Heart left ventricle (tissue), 16 donors: ENCODE results near the gene MC1R. TPM values are rescaled to one million over a fixed set of nuclear protein-coding genes. Genes with fewer than 3 reads are reported as not detected.
A peak's percentile ranks its signal among the peaks of the same experiment; 100 is the strongest.

Experiments
- ATAC-seq, 4 donors: fragments of 200-7000 bp; cut with Tn5 transposase; one replicate each; pipeline ENCODE4 v1.9.1; 2020 to 2022; ENCODE audit warnings: moderate library complexity in 4 of 4, mild to moderate bottlenecking in 3 of 4, moderate number of reproducible peaks in 1 of 4
- DNase-seq, 5 donors: peaks; one replicate each; pipeline ENCODE4 v3.0.0-alpha.2; 2020
- H3K27ac ChIP-seq, 12 donors: fragments of 200-600 bp; sonication (generic) in 4 of 12; one replicate each; pipeline versions ENCODE4 v1.5.0 to v1.8.0; 2016 to 2022; ENCODE audit warnings: mild to moderate bottlenecking in 2 of 12
- H3K27me3 ChIP-seq, 9 donors: fragments of 200-600 bp; sonication (generic) in 2 of 9; one replicate each; pipeline versions ENCODE4 v1.5.1 to v1.8.0; 2016 to 2022; ENCODE audit warnings: mild to moderate bottlenecking in 3 of 9
- H3K36me3 ChIP-seq, 9 donors: fragments of 200-600 bp; sonication (generic) in 2 of 9; one replicate each; pipeline versions ENCODE4 v1.5.0 to v1.8.0; 2018 to 2022; ENCODE audit warnings: mild to moderate bottlenecking in 2 of 9
- H3K4me1 ChIP-seq, 12 donors: fragments of 200-600 bp; sonication (generic) in 4 of 12; one replicate each; pipeline versions ENCODE4 v1.5.0 to v1.8.0; 2016 to 2022; ENCODE audit warnings: mild to moderate bottlenecking in 3 of 12
- H3K4me3 ChIP-seq, 12 donors: fragments of 200-600 bp; sonication (generic) in 4 of 12; one replicate each; pipeline versions ENCODE4 v1.5.0 to v1.8.0; 2017 to 2022; ENCODE audit warnings: mild to moderate bottlenecking in 9 of 12, moderate library complexity in 4 of 12
- H3K9me3 ChIP-seq, 12 donors: fragments of 200-600 bp; sonication (generic) in 4 of 12; one replicate each; pipeline versions ENCODE4 v1.5.0 to v1.8.0; 2016 to 2022; ENCODE audit warnings: mild to moderate bottlenecking in 1 of 12
- POLR2A ChIP-seq, 2 donors: fragments of 450-650 bp; IDR thresholded peaks; one replicate each; pipeline ENCODE4 v1.6.1; 2017; ENCODE audit warnings: antibody characterized with exemption in 2 of 2, mild to moderate bottlenecking in 2 of 2, moderate library complexity in 2 of 2
- WGBS, 4 donors: extraction: QIAGEN DNeasy Blood & Tissue Kit in 2 of 4; methylation state at CpG; one replicate each; pipeline versions ENCODE4 v1.1.5 to v1.1.7; 2013 to 2018; 5-methylcytosine and 5-hydroxymethylcytosine counted together
- intact Hi-C, 10 donors: fragments of 100-400 bp; cut with DNase I; formaldehyde crosslinking; loops; one replicate each; pipeline versions ENCODE4 v1.11.1 to v1.14.2; 2022
- polyA plus RNA-seq, 2 donors: library from polyadenylated mRNA; stranded (reverse); fragments of 200-250 nt; gene quantifications; one replicate each; pipeline ENCODE4 v1.2.3, GENCODE V29; 2013
- total RNA-seq, 9 donors: library from RNA; depleted of rRNA in 2 of 9; stranded (reverse); fragments of >200 nt in 2 of 9; fragmentation: NEBNext Ultra II Directional in 3 of 9; extraction: Animal tissue kit (Norgen Biotek cat#: 25700) in 3 of 9; gene quantifications; one replicate each; pipeline versions ENCODE4 v1.1.0 to v1.2.4, GENCODE V29; 2016 to 2023
- TF ChIP-seq, protein P1 (sequence below), 12 donors: fragments of 200-600 bp; sonication (generic) in 4 of 12; IDR thresholded peaks; one replicate each; pipeline versions ENCODE4 v1.5.0 to v1.8.0; 2018 to 2022; ENCODE audit warnings: antibody characterized with exemption in 12 of 12, mild to moderate bottlenecking in 5 of 12
- donor health status: ischemic (EF 13 %, LVEDD 7.1; RV severe dilation, severe dysfunction).
- donor health status: healthy with polysubstance abuse.
- donor health status: DM: no; HTN: yes; CAD: no.
- donor health status: DM: no; HTN: no; CAD: no.
- donor health status: ischemic (EF 25% LVEDD 6.9; RV normal size, moderate dysfunction).
- donor health status: ischemic (EF 25% LVEDD 5.7; RV mildly dilated, moderate dysfunction).
- donor health status: healthy.
- donor health status: DM: yes; HTN: yes; CAD: no.
- donor health status: ischemic (EF 35%, LVEDD 5.7; RV mildly dilated, moderate dysfunction).
- donor health status: nonischemic (EF 11% LVEDD 7.7; RV severe dilation, severe dysfunction).
- donor health status: DM: yes; HTN: yes; CAD: no.
- donor health status: PGD.
- donor health status: ischemic (EF 29% LVEDD 5.4; RV normal size, mild dysfunction).
- donor health status: nonischemic (EF 23%, LVEDD 6.1; RV moderate dilation, normal function).

MC1R gene
- total and polyA plus RNA-seq, 11 donors: 0.42 to 2.1 (median 1.3) TPM

DNA sequence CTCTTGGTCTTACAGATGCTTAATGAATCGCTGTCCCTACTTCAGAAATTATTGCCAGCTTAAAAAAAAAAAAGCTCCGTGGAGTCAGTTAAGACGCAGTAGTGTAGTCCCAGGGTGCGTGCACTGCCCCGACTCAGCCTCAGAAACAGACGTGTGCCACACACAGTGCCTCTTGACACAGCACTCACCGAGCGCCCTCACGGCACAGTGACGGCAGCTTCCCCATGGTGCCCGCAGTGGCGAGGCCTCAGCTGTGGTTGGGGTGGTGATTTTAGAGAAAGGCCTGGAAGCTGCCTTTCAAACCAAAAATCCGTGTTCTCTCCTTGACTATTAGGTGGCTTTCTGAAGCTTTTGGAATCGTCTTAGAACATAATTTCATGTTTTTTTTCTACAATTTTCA is 31.4 kb upstream of the MC1R start:
- Histone ChIP-seq H3K4me3 (no peak overlapping the region), H3K4me1 (peaks cover 0 to 7% (median 0%) of the 10 kb centered on the region in 12 donors), H3K36me3 (peaks cover 0 to 97% (median 96%) of the 10 kb centered on the region in 9 donors), H3K27ac (no peak overlapping the region), H3K27me3 (no peaks in the 10 kb centered on the region), H3K9me3 (no peaks in the 10 kb centered on the region)
- ATAC-seq (no peak), DNase-seq (no peak)
- intact Hi-C loops: no loop called here
- TF ChIP-seq, protein P1, sequence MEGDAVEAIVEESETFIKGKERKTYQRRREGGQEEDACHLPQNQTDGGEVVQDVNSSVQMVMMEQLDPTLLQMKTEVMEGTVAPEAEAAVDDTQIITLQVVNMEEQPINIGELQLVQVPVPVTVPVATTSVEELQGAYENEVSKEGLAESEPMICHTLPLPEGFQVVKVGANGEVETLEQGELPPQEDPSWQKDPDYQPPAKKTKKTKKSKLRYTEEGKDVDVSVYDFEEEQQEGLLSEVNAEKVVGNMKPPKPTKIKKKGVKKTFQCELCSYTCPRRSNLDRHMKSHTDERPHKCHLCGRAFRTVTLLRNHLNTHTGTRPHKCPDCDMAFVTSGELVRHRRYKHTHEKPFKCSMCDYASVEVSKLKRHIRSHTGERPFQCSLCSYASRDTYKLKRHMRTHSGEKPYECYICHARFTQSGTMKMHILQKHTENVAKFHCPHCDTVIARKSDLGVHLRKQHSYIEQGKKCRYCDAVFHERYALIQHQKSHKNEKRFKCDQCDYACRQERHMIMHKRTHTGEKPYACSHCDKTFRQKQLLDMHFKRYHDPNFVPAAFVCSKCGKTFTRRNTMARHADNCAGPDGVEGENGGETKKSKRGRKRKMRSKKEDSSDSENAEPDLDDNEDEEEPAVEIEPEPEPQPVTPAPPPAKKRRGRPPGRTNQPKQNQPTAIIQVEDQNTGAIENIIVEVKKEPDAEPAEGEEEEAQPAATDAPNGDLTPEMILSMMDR (IDR thresholded peaks at IDR 0.05): no peak
- no peak for TF ChIP-seq POLR2A (IDR thresholded peaks at IDR 0.05)
- 91 to 97% (median 96%) methylated on average over 14 of the region's 14 CpGs for WGBS, 4 donors

GRCh38 chr16:89890200-89890599 is 28.5 kb upstream of the MC1R start:
- intact Hi-C loops: no loop called here
- TF ChIP-seq POLR2A (IDR thresholded peaks at IDR 0.05): no peak
- TF ChIP-seq, protein P1 (IDR thresholded peaks at IDR 0.05): no peak
- WGBS, 4 donors: 88 to 92% (median 91%) methylated on average over 9 of the region's 9 CpGs
- Histone ChIP-seq H3K27me3 (no peaks in the 10 kb centered on the region), H3K9me3 (no peaks in the 10 kb centered on the region), H3K36me3 (peaks cover 0 to 100% (median 98%) of the 10 kb centered on the region in 9 donors), H3K27ac (no peak overlapping the region), H3K4me3 (no peak overlapping the region), H3K4me1 (peaks cover 0 to 7% (median 0%) of the 10 kb centered on the region in 12 donors)
- DNase-seq (no peak), ATAC-seq (no peak)

GRCh38 chr16:89890886-89891657 is 27.6 kb upstream of the MC1R start:
- WGBS, 4 donors: 70 to 79% (median 76%) methylated on average over 13 to 16 of the region's 16 CpGs
- intact Hi-C loops: no loop called here

GRCh38 chr16:89892055-89892630 is 26.5 kb upstream of the MC1R start:
- Histone ChIP-seq H3K4me3 (no peak overlapping the region), H3K9me3 (no peaks in the 10 kb centered on the region), H3K4me1 (peaks cover 0 to 7% (median 0%) of the 10 kb centered on the region in 12 donors), H3K27me3 (no peaks in the 10 kb centered on the region), H3K27ac (no peak overlapping the region), H3K36me3 (peaks cover 0 to 100% (median 98%) of the 10 kb centered on the region in 9 donors)
- DNase-seq (no peak), ATAC-seq (no peak)
- 89 to 92% (median 91%) methylated on average over 15 to 18 of the region's 18 CpGs for WGBS, 4 donors
- TF ChIP-seq POLR2A (IDR thresholded peaks at IDR 0.05): no peak
- TF ChIP-seq, protein P1 (IDR thresholded peaks at IDR 0.05): no peak
- intact Hi-C loops: no loop called here

More at GRCh38 chr16:89890886-89891657, 27.6 kb upstream of the MC1R start:
- peaks cover 0 to 100% (median 98%) of the 10 kb centered on the region in 9 donors for H3K36me3 ChIP-seq
- peak in 3 of 4 donors; percentile 19 to 68 (median 47) for ATAC-seq
- H3K4me1 ChIP-seq: peaks cover 0 to 7% (median 0%) of the 10 kb centered on the region in 12 donors
- DNase-seq: peak in 1 of 5 donors; percentile 34
- no peaks in the 10 kb centered on the region for H3K27me3 ChIP-seq
- H3K27ac ChIP-seq: peak overlapping the region in 1 of 12 donors; percentile 14
- H3K4me3 ChIP-seq: no peak overlapping the region
- no peaks in the 10 kb centered on the region for H3K9me3 ChIP-seq
- TF ChIP-seq POLR2A (IDR thresholded peaks at IDR 0.05): no peak
- TF ChIP-seq, protein P1 (IDR thresholded peaks at IDR 0.05): no peak
